SK-N-MC (cell line): ENCODE data around the gene POMC.

ENCODE experiments used
- EZH2 ChIP-seq: fragments of 200-600 bp; sonication (generic); IDR thresholded peaks from one replicate; pipeline ENCODE4 v1.6.1; 2017; ENCODE audit warnings: antibody characterized with exemption
- FOXP2 ChIP-seq: optimal IDR thresholded peaks from 2 replicates; pipeline ENCODE3; 2011; ENCODE audit warnings: mild to moderate bottlenecking, moderate library complexity; ENCODE audit not compliant: insufficient read depth; ENCODE audit errors: extremely low read length, control extremely low read depth
- POLR2AphosphoS5 ChIP-seq: IDR thresholded peaks from 2 replicates; pipeline ENCODE4 v1.6.1; 2012; ENCODE audit warnings: mild to moderate bottlenecking, low read depth, low read length, borderline replicate concordance

DNA sequence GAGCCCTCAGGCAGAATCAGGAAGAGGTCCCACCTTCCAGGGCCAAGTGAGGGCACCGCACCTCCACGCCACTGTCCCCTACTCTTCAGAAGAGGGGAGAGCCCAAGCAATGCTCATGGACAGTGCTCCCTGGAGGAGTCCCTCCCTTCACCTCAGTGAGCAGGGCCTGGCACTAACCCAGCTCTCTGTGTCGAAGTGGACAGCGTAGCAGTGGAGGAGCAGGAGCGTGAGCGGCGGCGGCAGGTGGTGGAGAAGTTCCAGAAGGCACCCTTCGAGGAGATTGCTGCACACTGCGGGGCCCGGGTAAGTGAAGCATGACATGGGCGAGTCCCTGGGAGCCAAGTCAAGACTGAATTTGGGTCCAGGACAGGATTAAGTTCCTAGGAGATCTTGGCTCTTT is 16.7 kb downstream of the POMC start:
- TF ChIP-seq EZH2 (no peak), POLR2AphosphoS5 (no peak), FOXP2 (no peak)
